HG02759 (cell line): ENCODE results near the gene HLA-E.
"Not testable (repeated sequence)": the region's sequence is repeated elsewhere in the genome, so short reads cannot be mapped to it uniquely, and the experiment has no call there.

ENCODE experiments used
- ATAC-seq: cut with Tn5 transposase; IDR thresholded peaks from one replicate; pipeline ENCODE4 v1.9.1; 2021; ENCODE audit warnings: mild to moderate bottlenecking, moderate library complexity; ENCODE audit not compliant: unreplicated experiment

HLA-E gene

GRCh38 chr6:30500421-30501355 is 11.4 kb downstream of the HLA-E start:
- no peak for ATAC-seq

GRCh38 chr6:30507849-30508827 is 18.8 kb downstream of the HLA-E start:
- peak; percentile 43 for ATAC-seq

- peak; percentile 46 for ATAC-seq
Observed at GRCh38 chr6:30508890-30509736, 19.8 kb downstream of the HLA-E start.

- ATAC-seq = no peak
Observed at GRCh38 chr6:30510419-30511168, 21.3 kb downstream of the HLA-E start.

- no peak for ATAC-seq
Observed at GRCh38 chr6:30511169-30511546, 21.8 kb downstream of the HLA-E start.

GRCh38 chr6:30513451-30513850 is 24.1 kb downstream of the HLA-E start:
- ATAC-seq = no peak

- ATAC-seq = no peak
Observed at GRCh38 chr6:30515106-30515505, 25.8 kb downstream of the HLA-E start.

- ATAC-seq = peak; percentile 76
Observed at GRCh38 chr6:30515944-30516753, 26.8 kb downstream of the HLA-E start.

GRCh38 chr6:30516754-30517076 is 27.4 kb downstream of the HLA-E start:
- ATAC-seq = not testable (repeated sequence)

- not testable (repeated sequence) for ATAC-seq
Observed at GRCh38 chr6:30517767-30518504, 28.6 kb downstream of the HLA-E start.

GRCh38 chr6:30518505-30519145 is 29.3 kb downstream of the HLA-E start:
- not testable (repeated sequence) for ATAC-seq

- no peak for ATAC-seq
Observed at GRCh38 chr6:30520522-30520921, 31.2 kb downstream of the HLA-E start.

- ATAC-seq = not testable (repeated sequence)
Observed at GRCh38 chr6:30521082-30521481, 31.8 kb downstream of the HLA-E start.

- ATAC-seq = not testable (repeated sequence)
Observed at GRCh38 chr6:30521952-30522351, 32.6 kb downstream of the HLA-E start.

- ATAC-seq = not testable (repeated sequence)
Observed at GRCh38 chr6:30526444-30526843, 37.1 kb downstream of the HLA-E start.

GRCh38 chr6:30529349-30529875 is 40.1 kb downstream of the HLA-E start:
- ATAC-seq = not testable (repeated sequence)

GRCh38 chr6:30530014-30530413 is 40.7 kb downstream of the HLA-E start:
- no peak for ATAC-seq
